Astrocyte (in vitro differentiated cells and primary cell): Measurements from ENCODE around the gene CACNA1H. TPM values are rescaled to one million over a fixed set of nuclear protein-coding genes. Genes with fewer than 3 reads are reported as not detected.

Experiments
- DNase-seq: peaks from one replicate; pipeline ENCODE4 v3.0.0-alpha.2; 2010; ENCODE audit warnings: low read depth
- FAIRE-seq: peaks from 2 replicates; lab custom pipeline; 2011; peaks lifted over from hg19 to GRCh38; lab: Jason Lieb, UNC
- H2AFZ ChIP-seq: 2 replicates; pipeline ENCODE4 v1.6.0; 2012; ENCODE audit warnings: low read depth, low read length, inconsistent platforms
- H3K27ac ChIP-seq: 2 replicates; pipeline ENCODE4 v1.5.1; 2011; ENCODE audit warnings: low read depth, low read length, inconsistent platforms
- H3K27me3 ChIP-seq: 2 replicates; pipeline ENCODE4 v1.6.0; 2011; ENCODE audit warnings: low read length, inconsistent platforms; ENCODE audit not compliant: insufficient read depth
- H3K36me3 ChIP-seq: 2 replicates; pipeline ENCODE4 v1.5.1; 2011; ENCODE audit warnings: low read length, inconsistent platforms; ENCODE audit not compliant: insufficient read depth
- H3K4me1 ChIP-seq: 2 replicates; pipeline ENCODE4 v1.5.1; 2011; ENCODE audit warnings: low read length, inconsistent platforms; ENCODE audit not compliant: insufficient read depth
- H3K4me2 ChIP-seq: 2 replicates; pipeline ENCODE4 v1.6.0; 2012; ENCODE audit warnings: low read length, inconsistent platforms
- H3K4me3 ChIP-seq: 2 replicates; pipeline ENCODE4 v1.5.1; 2011; ENCODE audit warnings: low read depth, mild to moderate bottlenecking, low read length, inconsistent platforms; ENCODE audit not compliant: insufficient read depth
- H3K79me2 ChIP-seq: 2 replicates; pipeline ENCODE4 v1.6.0; 2012; ENCODE audit warnings: mild to moderate bottlenecking, low read length, inconsistent platforms; ENCODE audit not compliant: insufficient read depth
- H3K9ac ChIP-seq: 2 replicates; pipeline ENCODE4 v1.6.0; 2012; ENCODE audit warnings: mild to moderate bottlenecking, low read length, inconsistent platforms
- H3K9me3 ChIP-seq: 2 replicates; pipeline ENCODE4 v1.5.1; 2012; ENCODE audit warnings: low read depth, mild to moderate bottlenecking, low read length, inconsistent platforms; ENCODE audit not compliant: insufficient read depth
- H4K20me1 ChIP-seq: 2 replicates; pipeline ENCODE4 v1.6.0; 2012; ENCODE audit warnings: low read length, inconsistent platforms; ENCODE audit not compliant: insufficient read depth
- H3K27ac Mint-ChIP-seq: one replicate; pipeline ENCODE4 v1.8.0; 2021; ENCODE audit warnings: mild to moderate bottlenecking, mixed read lengths; ENCODE audit not compliant: unreplicated experiment
- H3K27me3 Mint-ChIP-seq: one replicate; pipeline ENCODE4 v1.8.0; 2021; ENCODE audit warnings: low read depth, mixed read lengths; ENCODE audit not compliant: unreplicated experiment
- H3K36me3 Mint-ChIP-seq: one replicate; pipeline ENCODE4 v1.8.0; 2021; ENCODE audit warnings: low read depth, mixed read lengths; ENCODE audit not compliant: unreplicated experiment
- H3K4me1 Mint-ChIP-seq: one replicate; pipeline ENCODE4 v1.8.0; 2021; ENCODE audit warnings: low read depth, mixed read lengths; ENCODE audit not compliant: unreplicated experiment
- H3K4me3 Mint-ChIP-seq: one replicate; pipeline ENCODE4 v1.8.0; 2021; ENCODE audit warnings: mild to moderate bottlenecking, moderate library complexity, mixed read lengths; ENCODE audit not compliant: unreplicated experiment
- H3K9me3 Mint-ChIP-seq: one replicate; pipeline ENCODE4 v1.8.0; 2021; ENCODE audit warnings: mild to moderate bottlenecking, mixed read lengths; ENCODE audit not compliant: unreplicated experiment
- EZH2 ChIP-seq: IDR thresholded peaks from 2 replicates; pipeline ENCODE4 v1.6.1; 2012; ENCODE audit warnings: mild to moderate bottlenecking, low read length, inconsistent platforms; ENCODE audit not compliant: insufficient read depth
- total RNA-seq: library from RNA; stranded (reverse); gene quantifications from 2 replicates; pipeline ENCODE4 v1.2.1, GENCODE V29; 2021
- TF ChIP-seq, protein P1 (sequence below): IDR thresholded peaks from 2 replicates; pipeline ENCODE4 v1.5.1; 2011; ENCODE audit warnings: low read depth, mild to moderate bottlenecking, inconsistent platforms, low read length, moderate library complexity; ENCODE audit not compliant: insufficient read depth

CACNA1H gene
- total RNA-seq, 1 donor from 2014 or later: 21.7 TPM

DNA sequence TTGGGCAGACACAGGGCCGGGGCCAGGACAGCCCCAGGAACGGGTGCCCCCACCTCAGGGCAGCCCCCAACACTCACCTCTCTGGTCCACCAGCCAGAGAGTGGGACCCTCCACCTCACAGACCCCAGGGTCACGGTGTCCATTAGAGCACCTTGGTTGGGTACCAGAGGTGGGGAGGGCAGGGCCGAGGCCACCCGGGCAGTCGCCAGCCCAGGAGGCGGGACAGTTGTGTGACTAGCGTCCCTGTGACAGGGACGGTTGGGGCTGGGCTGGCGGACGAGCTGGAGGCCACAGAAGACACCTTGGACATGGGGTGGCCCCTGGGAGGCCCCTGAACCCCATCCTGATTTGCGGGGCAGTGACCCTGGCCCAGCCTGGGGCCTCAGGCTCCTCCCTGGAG lies 45.2 kb upstream of the CACNA1H start:
- Mint-ChIP-seq H3K36me3 (no peaks in the 10 kb centered on the region), H3K27ac (no peak overlapping the region), H3K4me1 (no peaks in the 10 kb centered on the region), H3K9me3 (no peaks in the 10 kb centered on the region), H3K27me3 (peaks cover 45% of the 10 kb centered on the region), H3K4me3 (no peak overlapping the region)
- H3K9me3 ChIP-seq: no peaks in the 10 kb centered on the region
- H3K4me2 ChIP-seq: no peak overlapping the region
- H3K4me1 ChIP-seq: peaks cover 2% of the 10 kb centered on the region
- no peak overlapping the region for H2AFZ ChIP-seq
- FAIRE-seq (no peak), DNase-seq (no peak)
- H3K27ac ChIP-seq: no peak overlapping the region
- no peak overlapping the region for H3K9ac ChIP-seq
- no peaks in the 10 kb centered on the region for H3K79me2 ChIP-seq
- H4K20me1 ChIP-seq: no peaks in the 10 kb centered on the region
- peaks cover 4% of the 10 kb centered on the region for H3K27me3 ChIP-seq
- no peaks in the 10 kb centered on the region for H3K36me3 ChIP-seq
- no peak overlapping the region for H3K4me3 ChIP-seq
- TF ChIP-seq, protein P1, sequence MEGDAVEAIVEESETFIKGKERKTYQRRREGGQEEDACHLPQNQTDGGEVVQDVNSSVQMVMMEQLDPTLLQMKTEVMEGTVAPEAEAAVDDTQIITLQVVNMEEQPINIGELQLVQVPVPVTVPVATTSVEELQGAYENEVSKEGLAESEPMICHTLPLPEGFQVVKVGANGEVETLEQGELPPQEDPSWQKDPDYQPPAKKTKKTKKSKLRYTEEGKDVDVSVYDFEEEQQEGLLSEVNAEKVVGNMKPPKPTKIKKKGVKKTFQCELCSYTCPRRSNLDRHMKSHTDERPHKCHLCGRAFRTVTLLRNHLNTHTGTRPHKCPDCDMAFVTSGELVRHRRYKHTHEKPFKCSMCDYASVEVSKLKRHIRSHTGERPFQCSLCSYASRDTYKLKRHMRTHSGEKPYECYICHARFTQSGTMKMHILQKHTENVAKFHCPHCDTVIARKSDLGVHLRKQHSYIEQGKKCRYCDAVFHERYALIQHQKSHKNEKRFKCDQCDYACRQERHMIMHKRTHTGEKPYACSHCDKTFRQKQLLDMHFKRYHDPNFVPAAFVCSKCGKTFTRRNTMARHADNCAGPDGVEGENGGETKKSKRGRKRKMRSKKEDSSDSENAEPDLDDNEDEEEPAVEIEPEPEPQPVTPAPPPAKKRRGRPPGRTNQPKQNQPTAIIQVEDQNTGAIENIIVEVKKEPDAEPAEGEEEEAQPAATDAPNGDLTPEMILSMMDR: no peak
- TF ChIP-seq EZH2: no peak

DNA sequence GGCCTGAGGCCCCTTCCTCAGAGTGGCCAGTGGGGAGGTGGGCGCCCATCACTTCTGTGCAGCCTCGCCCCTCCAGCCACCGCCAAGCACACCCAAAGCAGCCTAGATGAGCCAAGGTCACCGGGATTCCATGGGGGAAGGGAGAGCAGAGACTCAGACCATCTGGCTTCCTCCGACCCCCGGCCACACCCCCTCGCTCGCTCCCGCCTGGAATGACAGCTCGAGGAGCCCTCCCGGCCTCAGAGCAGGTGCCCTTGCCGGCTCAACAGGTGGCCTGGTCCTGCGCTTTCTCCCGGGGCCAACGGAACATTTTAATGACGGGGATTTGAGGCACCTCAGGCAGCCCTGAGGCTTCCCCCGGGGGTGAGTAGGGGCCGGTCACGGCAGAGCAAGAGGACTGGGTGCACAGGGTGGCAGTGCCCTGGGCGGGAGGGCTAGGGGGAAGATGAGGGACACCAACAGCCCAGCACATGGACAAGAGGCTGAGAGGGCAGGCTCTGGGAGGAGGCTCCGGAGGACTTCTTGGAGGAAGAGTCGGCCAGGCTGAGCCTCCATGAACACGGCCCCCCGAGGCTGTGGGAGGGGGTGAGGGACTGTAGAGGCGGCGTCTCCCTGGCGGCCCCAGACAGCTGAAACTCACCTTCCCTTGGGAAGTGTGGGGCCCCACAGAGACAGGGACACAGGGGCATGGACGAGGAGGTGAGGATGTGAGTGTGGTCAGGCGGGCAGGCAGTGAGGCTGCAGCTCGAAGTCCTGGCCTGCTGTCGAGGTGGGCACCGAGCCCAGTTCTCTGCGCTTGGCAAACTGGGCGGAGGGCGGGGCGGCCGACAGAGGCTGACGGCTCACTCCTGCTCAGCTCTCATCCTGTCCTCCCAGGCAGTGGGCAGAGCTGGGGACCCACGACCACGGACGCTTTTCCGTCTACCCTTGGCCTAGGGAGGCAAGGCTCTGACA lies 44.3 kb upstream of the CACNA1H start:
- Mint-ChIP-seq H3K27ac (no peak overlapping the region), H3K4me3 (no peak overlapping the region), H3K27me3 (peaks cover 49% of the 10 kb centered on the region), H3K4me1 (no peaks in the 10 kb centered on the region), H3K36me3 (no peaks in the 10 kb centered on the region), H3K9me3 (no peaks in the 10 kb centered on the region)
- H3K9ac ChIP-seq: no peak overlapping the region
- H3K36me3 ChIP-seq: no peaks in the 10 kb centered on the region
- H3K9me3 ChIP-seq: no peaks in the 10 kb centered on the region
- H3K4me1 ChIP-seq: no peaks in the 10 kb centered on the region
- DNase-seq (peak; percentile 21), FAIRE-seq (no peak)
- H3K4me3 ChIP-seq: no peak overlapping the region
- H2AFZ ChIP-seq: no peak overlapping the region
- H3K4me2 ChIP-seq: no peak overlapping the region
- no peaks in the 10 kb centered on the region for H3K79me2 ChIP-seq
- H3K27me3 ChIP-seq: peaks cover 4% of the 10 kb centered on the region
- H3K27ac ChIP-seq: no peak overlapping the region
- H4K20me1 ChIP-seq: no peaks in the 10 kb centered on the region
- TF ChIP-seq EZH2: no peak
- TF ChIP-seq, protein P1: no peak

DNA sequence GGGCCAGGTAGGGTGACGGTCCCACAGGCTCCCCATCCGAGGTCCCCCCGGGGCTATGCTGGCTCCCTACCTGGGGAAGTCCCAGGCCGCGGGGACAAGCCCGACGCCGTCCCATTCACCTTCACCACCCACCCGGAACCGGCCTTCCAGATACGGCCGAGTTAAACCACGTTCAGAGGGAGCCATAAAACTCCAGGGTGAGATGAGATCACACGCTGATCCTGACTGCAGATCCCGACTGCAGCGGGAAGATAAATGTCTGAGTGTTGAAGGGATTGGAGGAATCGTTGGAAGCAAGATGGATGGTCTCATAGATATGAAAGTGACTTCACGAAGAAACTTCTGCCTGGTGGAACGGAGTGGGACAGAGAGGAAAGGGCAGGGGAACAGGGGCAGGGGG lies 43.3 kb upstream of the CACNA1H start:
- Histone ChIP-seq H3K9ac (no peak overlapping the region), H3K4me3 (no peak overlapping the region), H3K4me1 (no peaks in the 10 kb centered on the region), H3K79me2 (no peaks in the 10 kb centered on the region), H3K27me3 (peaks cover 4% of the 10 kb centered on the region), H3K4me2 (no peak overlapping the region), H3K9me3 (no peaks in the 10 kb centered on the region), H4K20me1 (no peaks in the 10 kb centered on the region), H3K36me3 (no peaks in the 10 kb centered on the region), H2AFZ (no peak overlapping the region), H3K27ac (no peak overlapping the region)
- Mint-ChIP-seq H3K4me1 (no peaks in the 10 kb centered on the region), H3K36me3 (no peaks in the 10 kb centered on the region), H3K4me3 (no peak overlapping the region), H3K27ac (no peak overlapping the region), H3K27me3 (peaks cover 44% of the 10 kb centered on the region), H3K9me3 (no peaks in the 10 kb centered on the region)
- FAIRE-seq (no peak), DNase-seq (no peak)
- no peak for TF ChIP-seq EZH2
- TF ChIP-seq, protein P1: no peak
